A673 (cell line): ENCODE data around the gene LRP1B. TPM values are rescaled to one million over a fixed set of nuclear protein-coding genes. Genes with fewer than 3 reads are reported as not detected.
A peak's percentile ranks its signal among the peaks of the same experiment; 100 is the strongest.

Source experiments
- BruUV-seq: library from RNA; stranded (reverse); fragments of 400-500 nt; replicated peaks from 2 replicates; lab custom pipeline; 2021; lab: Mats Ljungman, UMichigan
- CTCF ChIA-PET: fragments of 300-600 bp; sonication (Branson Sonifier 250); formaldehyde crosslinking; loops from one replicate; lab custom pipeline; 2022; ENCODE audit warnings: antibody characterized with exemption; lab: Charles Lee
- POLR2A ChIA-PET: fragments of 300-600 bp; sonication (Branson Sonifier 250); formaldehyde crosslinking; loops from one replicate; lab custom pipeline; 2022; ENCODE audit warnings: antibody characterized with exemption; ENCODE audit not compliant: low non-redundant PET; lab: Charles Lee
- DNase-seq: peaks from one replicate; pipeline ENCODE4 v3.0.0-alpha.2; 2015; ENCODE audit warnings: low spot score
- H3K27ac ChIP-seq: fragments of 200-600 bp; sonication (generic); 2 replicates; pipeline ENCODE4 v1.5.1; 2016; ENCODE audit warnings: mixed run types, low read depth, mild to moderate bottlenecking, mixed read lengths, antibody characterized with exemption, low read length; ENCODE audit not compliant: poor library complexity, severe bottlenecking
- H3K27me3 ChIP-seq: fragments of 200-600 bp; sonication (generic); replicated peaks from 2 replicates; pipeline ENCODE4 v1.6.1; 2017; ENCODE audit warnings: mixed run types, low read depth, mild to moderate bottlenecking, mixed read lengths, antibody characterized with exemption, low read length; ENCODE audit not compliant: insufficient read depth, poor library complexity
- H3K36me3 ChIP-seq: fragments of 200-600 bp; sonication (generic); 2 replicates; pipeline ENCODE4 v1.6.1; 2016; ENCODE audit warnings: mixed run types, mild to moderate bottlenecking, mixed read lengths, antibody characterized with exemption, low read length; ENCODE audit not compliant: insufficient read depth, poor library complexity, severe bottlenecking
- H3K4me1 ChIP-seq: fragments of 200-600 bp; sonication (generic); 2 replicates; pipeline ENCODE4 v1.6.1; 2017; ENCODE audit warnings: mixed run types, mild to moderate bottlenecking, mixed read lengths, antibody characterized with exemption, low read length; ENCODE audit not compliant: insufficient read depth, poor library complexity, severe bottlenecking
- H3K4me3 ChIP-seq: fragments of 200-600 bp; sonication (generic); 2 replicates; pipeline ENCODE4 v1.5.1; 2016; ENCODE audit warnings: low read depth, mixed run types, mild to moderate bottlenecking, mixed read lengths, low read length; ENCODE audit not compliant: poor library complexity, severe bottlenecking
- H3K9me3 ChIP-seq: fragments of 200-600 bp; sonication (generic); 2 replicates; pipeline ENCODE4 v1.6.1; 2016; ENCODE audit warnings: mixed run types, low read depth, mild to moderate bottlenecking, mixed read lengths, antibody characterized with exemption, low read length; ENCODE audit not compliant: poor library complexity, severe bottlenecking
- EZH2 ChIP-seq: fragments of 200-600 bp; sonication (generic); IDR thresholded peaks from 2 replicates; pipeline ENCODE4 v1.6.1; 2017; ENCODE audit warnings: borderline replicate concordance, low read depth, mild to moderate bottlenecking, mixed read lengths, antibody characterized with exemption, low read length; ENCODE audit not compliant: poor library complexity, severe bottlenecking
- intact Hi-C: fragments of 100-400 bp; cut with micrococcal nuclease; formaldehyde crosslinking; loops from one replicate; pipeline ENCODE4 v1.10.0; 2022; ENCODE audit not compliant: unreplicated experiment
- total RNA-seq: library from RNA; stranded (reverse); gene quantifications from 2 replicates; pipeline ENCODE4 v1.2.3, GENCODE V29; 2021
- TF ChIP-seq, protein P1 (sequence below): fragments of 300-800, 200-600 bp; sonication (generic); conservative IDR thresholded peaks from 2 replicates; pipeline ENCODE4 v1.5.1; 2017; ENCODE audit warnings: low read depth, mild to moderate bottlenecking, antibody characterized with exemption, low read length, moderate library complexity, mixed read lengths

Gene LRP1B
- total RNA-seq, 1 experiment from 2014 or later: 9.9 TPM

DNA sequence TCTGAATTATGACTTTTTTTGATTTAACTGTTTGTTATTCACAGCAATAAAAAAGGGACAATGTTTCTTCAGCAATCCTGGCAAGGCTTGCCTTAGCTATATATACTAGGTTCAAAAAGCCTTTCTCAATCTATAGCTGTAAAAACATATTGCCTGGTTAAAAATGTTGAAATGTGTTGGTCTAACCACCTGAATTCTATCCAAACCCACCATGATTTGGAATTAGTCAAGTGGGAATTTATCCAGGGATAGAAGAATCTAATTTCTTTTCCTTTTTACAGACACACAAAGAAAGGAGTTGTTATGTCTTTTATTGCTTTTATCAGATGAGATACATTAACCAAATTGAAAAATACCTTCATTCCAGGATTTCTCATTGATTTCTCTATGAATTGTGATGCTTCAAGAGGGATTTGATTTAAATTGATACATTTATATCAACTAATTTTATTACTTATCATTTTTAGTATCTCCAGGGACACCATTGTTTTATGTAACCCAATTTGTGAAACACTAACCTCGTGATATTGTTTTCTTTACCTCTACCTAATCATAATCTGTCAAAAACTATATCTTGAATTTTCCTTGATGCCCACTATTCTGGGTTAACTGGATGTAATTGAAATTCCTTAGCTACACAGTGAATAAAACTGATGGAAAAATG, 88.1 kb downstream of the LRP1B start:
- POLR2A ChIA-PET: no interaction called here
- intact Hi-C loops: no loop called here
- no peak for DNase-seq
- CTCF ChIA-PET: no interaction called here
- no peaks in the 10 kb centered on the region for H3K9me3 ChIP-seq
- H3K4me3 ChIP-seq: no peak overlapping the region
- peaks cover 54% of the 10 kb centered on the region for H3K4me1 ChIP-seq
- no peaks in the 10 kb centered on the region for H3K36me3 ChIP-seq
- no TSS peak for BruUV-seq
- TF ChIP-seq, protein P1, sequence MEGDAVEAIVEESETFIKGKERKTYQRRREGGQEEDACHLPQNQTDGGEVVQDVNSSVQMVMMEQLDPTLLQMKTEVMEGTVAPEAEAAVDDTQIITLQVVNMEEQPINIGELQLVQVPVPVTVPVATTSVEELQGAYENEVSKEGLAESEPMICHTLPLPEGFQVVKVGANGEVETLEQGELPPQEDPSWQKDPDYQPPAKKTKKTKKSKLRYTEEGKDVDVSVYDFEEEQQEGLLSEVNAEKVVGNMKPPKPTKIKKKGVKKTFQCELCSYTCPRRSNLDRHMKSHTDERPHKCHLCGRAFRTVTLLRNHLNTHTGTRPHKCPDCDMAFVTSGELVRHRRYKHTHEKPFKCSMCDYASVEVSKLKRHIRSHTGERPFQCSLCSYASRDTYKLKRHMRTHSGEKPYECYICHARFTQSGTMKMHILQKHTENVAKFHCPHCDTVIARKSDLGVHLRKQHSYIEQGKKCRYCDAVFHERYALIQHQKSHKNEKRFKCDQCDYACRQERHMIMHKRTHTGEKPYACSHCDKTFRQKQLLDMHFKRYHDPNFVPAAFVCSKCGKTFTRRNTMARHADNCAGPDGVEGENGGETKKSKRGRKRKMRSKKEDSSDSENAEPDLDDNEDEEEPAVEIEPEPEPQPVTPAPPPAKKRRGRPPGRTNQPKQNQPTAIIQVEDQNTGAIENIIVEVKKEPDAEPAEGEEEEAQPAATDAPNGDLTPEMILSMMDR: no peak
- TF ChIP-seq EZH2: no peak
- H3K27me3 ChIP-seq: no peaks in the 10 kb centered on the region
- H3K27ac ChIP-seq: no peak overlapping the region

GRCh38 chr2:142041996-142042395, 88.8 kb downstream of the LRP1B start:
- Histone ChIP-seq H3K9me3 (no peaks in the 10 kb centered on the region), H3K4me3 (no peak overlapping the region), H3K27me3 (no peaks in the 10 kb centered on the region), H3K4me1 (peaks cover 60% of the 10 kb centered on the region), H3K36me3 (no peaks in the 10 kb centered on the region), H3K27ac (no peak overlapping the region)
- POLR2A ChIA-PET: no interaction called here
- DNase-seq: no peak
- intact Hi-C loops: no loop called here
- TF ChIP-seq, protein P1: no peak
- TF ChIP-seq EZH2: no peak
- BruUV-seq: no TSS peak
- CTCF ChIA-PET: no interaction called here

DNA sequence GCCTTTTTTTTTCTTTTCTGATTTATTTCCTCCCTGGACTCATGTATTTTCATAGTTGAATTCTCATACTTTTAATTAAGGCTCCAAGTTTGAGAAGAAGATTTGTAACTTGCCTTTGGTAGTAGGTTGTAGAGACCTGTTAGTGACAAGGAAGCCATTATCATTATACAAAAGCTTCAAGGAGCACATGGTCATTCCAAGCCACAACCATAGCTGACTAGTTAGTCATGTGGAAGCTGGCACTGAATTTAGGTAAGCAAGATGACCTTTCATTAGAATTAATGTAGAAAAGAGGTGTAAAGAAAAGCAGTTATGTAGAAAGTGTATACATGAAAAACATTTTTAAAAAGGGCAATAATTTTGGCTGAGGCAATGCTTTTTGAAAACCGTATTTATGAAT, 89.7 kb downstream of the LRP1B start:
- no peaks in the 10 kb centered on the region for H3K36me3 ChIP-seq
- no peaks in the 10 kb centered on the region for H3K27me3 ChIP-seq
- no peak overlapping the region for H3K4me3 ChIP-seq
- no peak for DNase-seq
- BruUV-seq: no TSS peak
- peak overlapping the region; percentile 10 for H3K27ac ChIP-seq
- H3K4me1 ChIP-seq: peaks cover 69% of the 10 kb centered on the region
- CTCF ChIA-PET: no interaction called here
- POLR2A ChIA-PET: interaction anchor here (0.8 kb wide), 1 partner anchor 91 kb away, joined by 7 read pairs; no protein-coding TSS in a partner anchor
- TF ChIP-seq, protein P1: no peak
- intact Hi-C loops: no loop called here
- no peaks in the 10 kb centered on the region for H3K9me3 ChIP-seq
